Anterior cingulate cortex (tissue), 58 donors: ENCODE measurements around the gene CD6.
A peak's percentile ranks its signal among the peaks of the same experiment; 100 is the strongest.

Source experiments
- DNase-seq, 58 donors: peaks; one replicate each; lab custom pipeline; 2025; lab: John Stamatoyannopoulos, UW

The CD6 gene

GRCh38 chr11:61023966-61024295, 52.5 kb downstream of the CD6 start:
- no peak for DNase-seq

- no peak for DNase-seq
These were observed 53.7 kb downstream of the CD6 start for GRCh38 chr11:61024938-61025820.

GRCh38 chr11:61025821-61026120, 54.3 kb downstream of the CD6 start:
- DNase-seq, result no peak

GRCh38 chr11:61026121-61027031, 54.9 kb downstream of the CD6 start:
- peak in 3 of 58 donors; percentile 14 to 25 (median 17) for DNase-seq

- no peak for DNase-seq
These were observed 55.8 kb downstream of the CD6 start for GRCh38 chr11:61027141-61027840.

- peak in 1 of 58 donors; percentile 10 for DNase-seq
These were observed 56.8 kb downstream of the CD6 start for GRCh38 chr11:61028135-61028729.

- no peak for DNase-seq
These were observed 61.3 kb downstream of the CD6 start for GRCh38 chr11:61032824-61033223.

- DNase-seq, result no peak
These were observed 61.9 kb downstream of the CD6 start for GRCh38 chr11:61033417-61033816.

GRCh38 chr11:61034111-61034510, 62.6 kb downstream of the CD6 start:
- DNase-seq, result no peak

- DNase-seq, result peak in 1 of 58 donors; percentile 25
These were observed 63.4 kb downstream of the CD6 start for GRCh38 chr11:61034704-61035525.

- no peak for DNase-seq
These were observed 64.0 kb downstream of the CD6 start for GRCh38 chr11:61035526-61035835.

GRCh38 chr11:61037441-61038093, 66.1 kb downstream of the CD6 start:
- DNase-seq, result peak in 34 of 58 donors; percentile 5 to 72 (median 34)

- no peak for DNase-seq
These were observed 68.4 kb downstream of the CD6 start for GRCh38 chr11:61039916-61040315.

GRCh38 chr11:61041755-61042518, 70.5 kb downstream of the CD6 start:
- DNase-seq, result peak in 16 of 58 donors; percentile 11 to 57 (median 25)

GRCh38 chr11:61042537-61042936, 71.1 kb downstream of the CD6 start:
- no peak for DNase-seq

GRCh38 chr11:61042961-61043540, 71.6 kb downstream of the CD6 start:
- no peak for DNase-seq

- no peak for DNase-seq
These were observed 73.8 kb downstream of the CD6 start for GRCh38 chr11:61045271-61045670.

GRCh38 chr11:61046833-61047232, 75.4 kb downstream of the CD6 start:
- DNase-seq, result no peak
